HG03565 (cell line): ENCODE data around the gene TBX15.
"Not testable (repeated sequence)": the region's sequence is repeated elsewhere in the genome, so short reads cannot be mapped to it uniquely, and the experiment has no call there.

ENCODE experiments used
- ATAC-seq: cut with Tn5 transposase; IDR thresholded peaks from one replicate; pipeline ENCODE4 v1.9.1; 2021; ENCODE audit warnings: mild to moderate bottlenecking, moderate library complexity; ENCODE audit not compliant: unreplicated experiment

Gene TBX15

GRCh38 chr1:118960567-118961136 is 27.5 kb downstream of the TBX15 start:
- no peak for ATAC-seq

GRCh38 chr1:118960026-118960561 is 28.0 kb downstream of the TBX15 start:
- ATAC-seq: peak; percentile 67

- ATAC-seq: no peak
Observed at GRCh38 chr1:118958937-118959631, 29.1 kb downstream of the TBX15 start.

GRCh38 chr1:118958140-118958539 is 30.0 kb downstream of the TBX15 start:
- no peak for ATAC-seq

GRCh38 chr1:118957579-118957978 is 30.6 kb downstream of the TBX15 start:
- ATAC-seq: not testable (repeated sequence)

GRCh38 chr1:118954301-118954905 is 33.7 kb downstream of the TBX15 start:
- no peak for ATAC-seq

GRCh38 chr1:118951270-118951936 is 36.7 kb downstream of the TBX15 start:
- ATAC-seq: no peak

- no peak for ATAC-seq
Observed at GRCh38 chr1:118949315-118949714, 38.8 kb downstream of the TBX15 start.

- no peak for ATAC-seq
Observed at GRCh38 chr1:118948846-118949245, 39.3 kb downstream of the TBX15 start.

GRCh38 chr1:118948351-118948750 is 39.8 kb downstream of the TBX15 start:
- ATAC-seq: no peak

GRCh38 chr1:118947790-118948189 is 40.4 kb downstream of the TBX15 start:
- ATAC-seq: no peak

GRCh38 chr1:118947003-118947765 is 41.0 kb downstream of the TBX15 start:
- ATAC-seq: no peak

- ATAC-seq: no peak
Observed at GRCh38 chr1:118945489-118945888, 42.7 kb downstream of the TBX15 start.

GRCh38 chr1:118944546-118944945 is 43.6 kb downstream of the TBX15 start:
- no peak for ATAC-seq

- ATAC-seq: no peak
Observed at GRCh38 chr1:118944133-118944532, 44.0 kb downstream of the TBX15 start.

GRCh38 chr1:118940957-118941356 is 47.2 kb downstream of the TBX15 start:
- ATAC-seq: no peak

GRCh38 chr1:118937413-118938072 is 50.6 kb downstream of the TBX15 start:
- no peak for ATAC-seq

- ATAC-seq: no peak
Observed at GRCh38 chr1:118934706-118935105, 53.4 kb downstream of the TBX15 start.

- no peak for ATAC-seq
Observed at GRCh38 chr1:118933051-118933781, 54.9 kb downstream of the TBX15 start.

- ATAC-seq: no peak
Observed at GRCh38 chr1:118931876-118932275, 56.3 kb downstream of the TBX15 start.
